GM12878 (cell line): ENCODE data around the gene THEM4. TPM values are rescaled to one million over a fixed set of nuclear protein-coding genes. Genes with fewer than 3 reads are reported as not detected.

Experiments
- ATAC-seq: fragments of 200-7000 bp; cut with Tn5 transposase; 3 replicates; pipeline ENCODE4 v1.9.1; 2020; ENCODE audit warnings: mild to moderate bottlenecking, moderate library complexity
- BruUV-seq: library from RNA; stranded (reverse); fragments of 400-500 nt; replicated peaks from 2 replicates; lab custom pipeline; 2021; lab: Mats Ljungman, UMichigan
- CTCF ChIA-PET: fragments of 300-600 bp; sonication (Branson Sonifier 250); formaldehyde crosslinking; extraction: SDS; loops from one replicate; lab custom pipeline; 2021; ENCODE audit warnings: inconsistent platforms; lab: Yijun Ruan, JAX
- POLR2A ChIA-PET: fragments of 350-600 bp; formaldehyde crosslinking; extraction: SDS; loops from one replicate; lab custom pipeline; 2021; ENCODE audit warnings: inconsistent platforms; lab: Charles Lee
- RAD21 ChIA-PET: fragments of 300-600 bp; sonication (Branson Sonifier 250); formaldehyde crosslinking; loops from one replicate; lab custom pipeline; 2023; ENCODE audit warnings: antibody characterized with exemption; ENCODE audit not compliant: unreplicated experiment; lab: Charles Lee
- SMC1A ChIA-PET: fragments of 300-600 bp; sonication (Branson Sonifier 250); formaldehyde crosslinking; loops from one replicate; lab custom pipeline; 2023; ENCODE audit not compliant: unreplicated experiment, uncharacterized antibody; lab: Charles Lee
- DNase-seq: peaks from one replicate; pipeline ENCODE4 v3.0.0-alpha.2; 2011; ENCODE audit warnings: low read depth, low spot score
- FAIRE-seq: peaks from 3 replicates; lab custom pipeline; 2011; peaks lifted over from hg19 to GRCh38; lab: Jason Lieb, UNC
- H2AFZ ChIP-seq: 2 replicates; pipeline ENCODE4 v1.6.0; 2011; ENCODE audit warnings: low read depth, low read length, control low read depth; ENCODE audit not compliant: control insufficient read depth
- H3K27ac ChIP-seq: 2 replicates; pipeline ENCODE4 v1.5.1; 2011; ENCODE audit warnings: control low read depth; ENCODE audit not compliant: control insufficient read depth, insufficient read depth
- H3K27me3 ChIP-seq, 2 experiments: replicated peaks in 1 of 2; 2 replicates each; pipeline versions ENCODE4 v1.6.0 to v1.6.1; 2011; ENCODE audit warnings: low read length in 1 of 2; ENCODE audit not compliant: control insufficient read depth in 2 of 2, insufficient read depth in 2 of 2
- H3K36me3 ChIP-seq, 2 experiments: 2 replicates each; pipeline ENCODE4 v1.5.1; 2011; ENCODE audit warnings: low read length in 1 of 2; ENCODE audit not compliant: control insufficient read depth in 2 of 2, insufficient read depth in 2 of 2
- H3K4me1 ChIP-seq: 2 replicates; pipeline ENCODE4 v1.6.1; 2011; ENCODE audit warnings: mild to moderate bottlenecking, low read length, moderate library complexity, mixed read lengths; ENCODE audit not compliant: control insufficient read depth, insufficient read depth
- H3K4me2 ChIP-seq: 2 replicates; pipeline ENCODE4 v1.6.0; 2011; ENCODE audit warnings: control low read depth; ENCODE audit not compliant: control insufficient read depth, insufficient read depth
- H3K4me3 ChIP-seq: fragments of 200-600 bp; sonication (generic); 2 replicates; pipeline ENCODE4 v1.5.1; 2016
- H3K79me2 ChIP-seq: 2 replicates; pipeline ENCODE4 v1.6.0; 2011; ENCODE audit warnings: low read length; ENCODE audit not compliant: control insufficient read depth, insufficient read depth
- H3K9ac ChIP-seq: 2 replicates; pipeline ENCODE4 v1.8.0; 2011; ENCODE audit warnings: low read length, control low read depth, mixed read lengths; ENCODE audit not compliant: control insufficient read depth, insufficient read depth
- H3K9me3 ChIP-seq: replicated peaks from 3 replicates; pipeline ENCODE4 v1.5.1; 2011; ENCODE audit warnings: mild to moderate bottlenecking, low read length; ENCODE audit not compliant: control insufficient read depth, insufficient read depth
- H4K20me1 ChIP-seq: 2 replicates; pipeline ENCODE4 v1.6.0; 2011; ENCODE audit not compliant: control insufficient read depth, insufficient read depth
- ASH2L ChIP-seq: fragments of 300-600, 200-600 bp; sonication (generic); IDR thresholded peaks from 2 replicates; pipeline ENCODE4 v1.6.1; 2017; ENCODE audit warnings: low read depth, mild to moderate bottlenecking, borderline replicate concordance
- CHD2 ChIP-seq: IDR thresholded peaks from 2 replicates; pipeline ENCODE4 v1.6.1; 2011; ENCODE audit warnings: low read depth, low read length, improper control_type of control experiment, borderline replicate concordance
- CHD4 ChIP-seq: fragments of 200-600 bp; sonication (generic); IDR thresholded peaks from 2 replicates; pipeline ENCODE4 v1.6.1; 2016; ENCODE audit warnings: mild to moderate bottlenecking
- DPF2 ChIP-seq: fragments of 450-650 bp; IDR thresholded peaks from 2 replicates; pipeline ENCODE4 v1.6.1; 2017; ENCODE audit warnings: mild to moderate bottlenecking
- ELK1 ChIP-seq: IDR thresholded peaks from 2 replicates; pipeline ENCODE4 v1.6.1; 2012; ENCODE audit warnings: low read depth, low read length, improper control_type of control experiment
- IRF3 ChIP-seq: fragments of 450-650 bp; IDR thresholded peaks from 2 replicates; pipeline ENCODE4 v1.6.1; 2014; ENCODE audit warnings: mild to moderate bottlenecking
- MLLT1 ChIP-seq: fragments of 450-650 bp; IDR thresholded peaks from 2 replicates; pipeline ENCODE4 v1.6.1; 2016; ENCODE audit warnings: mild to moderate bottlenecking
- MYB ChIP-seq: fragments of 150-350 bp; IDR thresholded peaks from 2 replicates; pipeline ENCODE4 v1.6.1; 2014; ENCODE audit warnings: mild to moderate bottlenecking, low read depth, low read length, borderline replicate concordance
- NFYA ChIP-seq: IDR thresholded peaks from 2 replicates; pipeline ENCODE4 v1.6.1; 2011; ENCODE audit warnings: low read depth, mild to moderate bottlenecking, low read length, improper control_type of control experiment, borderline replicate concordance
- NRF1 ChIP-seq: conservative IDR thresholded peaks from 2 replicates; pipeline ENCODE4 v1.6.1; 2011; ENCODE audit warnings: mild to moderate bottlenecking, low read depth, low read length, improper control_type of control experiment
- PKNOX1 ChIP-seq: fragments of 450-650 bp; IDR thresholded peaks from 2 replicates; pipeline ENCODE4 v1.6.1; 2016; ENCODE audit warnings: mild to moderate bottlenecking
- SMAD1 ChIP-seq: fragments of 450-650 bp; IDR thresholded peaks from 2 replicates; pipeline ENCODE4 v1.6.1; 2018; ENCODE audit warnings: mild to moderate bottlenecking, low read depth; ENCODE audit not compliant: partially characterized antibody
- SPI1 ChIP-seq: IDR thresholded peaks from 2 replicates; pipeline ENCODE4 v1.6.1; 2011; ENCODE audit warnings: low read depth, mild to moderate bottlenecking, low read length, moderate library complexity, borderline replicate concordance; ENCODE audit not compliant: insufficient read depth
- SUPT20H ChIP-seq: IDR thresholded peaks from 2 replicates; pipeline ENCODE4 v1.6.1; 2011; ENCODE audit warnings: low read depth, mild to moderate bottlenecking, low read length, moderate library complexity, borderline replicate concordance; ENCODE audit not compliant: control insufficient read depth
- TCF12 ChIP-seq: IDR thresholded peaks from 2 replicates; pipeline ENCODE4 v1.6.1; 2011; ENCODE audit warnings: low read depth, mild to moderate bottlenecking, low read length
- WGBS: methylation state at CpG from one replicate; pipeline ENCODE4 v1.1.6; 2016; ENCODE audit warnings: low lambda C conversion rate; ENCODE audit not compliant: insufficient replicate concordance, insufficient coverage; ENCODE audit errors: missing lambda C conversion rate; 5-methylcytosine and 5-hydroxymethylcytosine counted together
- in situ Hi-C: fragments of 300-500 bp; cut with MboI; formaldehyde crosslinking; loops from 9 replicates; pipeline ENCODE4 v1.14.3; 2018; ENCODE audit warnings: mixed read lengths
- intact Hi-C: fragments of 100-400 bp; cut with micrococcal nuclease; formaldehyde crosslinking; loops from one replicate; pipeline ENCODE4 v1.14.2; 2022; ENCODE audit not compliant: unreplicated experiment
- polyA plus RNA-seq, 11 experiments: library from polyadenylated mRNA; depleted of rRNA in 4 of 11; unstranded in 6 of 11; stranded (reverse) in 5 of 11; fragments of >200 nt; fragmentation: Nextera tagmentation in 4 of 11; fragmentation: Illumina TruSeq in 1 of 11; extraction: Ambion mirVana in 4 of 11; extraction: Trizol in 1 of 11; gene quantifications; 1 replicate in 1 of 11; 2 replicates in 10 of 11; pipeline versions ENCODE4 v1.2.1 to v1.2.3, GENCODE V29; 2011 to 2016; ENCODE audit warnings: inconsistent platforms in 2 of 11, missing spikeins in 2 of 11, low read depth in 1 of 11
- total RNA-seq, 4 experiments: library from RNA; depleted of rRNA in 3 of 4; stranded (reverse); fragments of >200 nt in 3 of 4; fragmentation: Illumina TruSeq in 1 of 4; extraction: Trizol in 1 of 4; gene quantifications; 2 replicates each; pipeline versions ENCODE4 v1.2.1 to v1.2.3, GENCODE V29; 2013 to 2021

The THEM4 gene
- total and polyA plus RNA-seq, 10 of the 15 experiments (the other 5 are each of a cell fraction or from before 2014, with no cell fraction given), result 3.4 to 30.8 (median 17.9) TPM

GRCh38 chr1:151944126-151944856 is 35.0 kb upstream of the THEM4 start:
- H3K36me3 ChIP-seq, result no peaks in the 10 kb centered on the region
- in situ Hi-C loops (no loop called here), intact Hi-C loops (no loop called here)
- ChIA-PET POLR2A (no interaction called here), SMC1A (interaction anchor here (1.5 kb wide), 1 partner anchor 8 kb away, joined by 4 read pairs; no protein-coding TSS in a partner anchor), CTCF (interaction anchor here (3.2 kb wide), 1 partner anchor 57 kb away, joined by 13 read pairs; no protein-coding TSS in a partner anchor), RAD21 (no interaction called here)
- FAIRE-seq (no peak), ATAC-seq (no peak), DNase-seq (no peak)
- no peak overlapping the region for H3K27ac ChIP-seq
- H3K9ac ChIP-seq, result no peak overlapping the region
- H4K20me1 ChIP-seq, result no peaks in the 10 kb centered on the region
- TF ChIP-seq NRF1, result no peak
- no peak for TF ChIP-seq CHD4
- no peak for TF ChIP-seq MYB
- TF ChIP-seq SPI1, result no peak
- no peak for TF ChIP-seq DPF2
- no peak for TF ChIP-seq ASH2L
- TF ChIP-seq TCF12, result no peak
- TF ChIP-seq NFYA, result no peak
- TF ChIP-seq CHD2, result no peak
- TF ChIP-seq PKNOX1, result no peak
- TF ChIP-seq IRF3, result no peak
- no peak for TF ChIP-seq MLLT1
- TF ChIP-seq SUPT20H, result no peak
- no peak for TF ChIP-seq ELK1
- no peak for TF ChIP-seq SMAD1
- WGBS, result 41% methylated on average over 7 of the region's 7 CpGs
- no TSS peak for BruUV-seq
- no peak overlapping the region for H2AFZ ChIP-seq
- H3K79me2 ChIP-seq, result no peaks in the 10 kb centered on the region
- no peaks in the 10 kb centered on the region for H3K9me3 ChIP-seq
- H3K4me1 ChIP-seq, result no peaks in the 10 kb centered on the region
- H3K4me3 ChIP-seq, result no peak overlapping the region
- H3K27me3 ChIP-seq, result peaks cover 0 to 5% of the 10 kb centered on the region in 2 experiments; a peak in 2 of 4 replicates
- H3K4me2 ChIP-seq, result no peak overlapping the region
